Activated naive CD8-positive, alpha-beta T cell treated with anti-CD3 and anti-CD28 coated beads, Interleukin-2, amount 10 ng/mL, durations not matched to agents 7 days and 5 days (primary cell): ENCODE data around the gene CCDC13. TPM values are rescaled to one million over a fixed set of nuclear protein-coding genes. Genes with fewer than 3 reads are reported as not detected.

Experiments
- total RNA-seq, 2 experiments: library from RNA; stranded (reverse); gene quantifications; one replicate each; pipeline ENCODE4 v1.2.3, GENCODE V29; 2021

Gene CCDC13
- total RNA-seq, 2 experiments from 2014 or later = 0.85 TPM; not detected in 1

Other genes with a start within 250 kb of the CCDC13 start
- gene SEC22C, start 191.3 kb downstream of the CCDC13 start, total RNA-seq = 10 to 100 TPM; 52.5 to 53.0 TPM
- 10 to 100 TPM; 50.9 to 55.5 TPM for gene SS18L2, start 182.4 kb downstream of the CCDC13 start, total RNA-seq
- gene NKTR, start 172.6 kb downstream of the CCDC13 start, total RNA-seq = 100 to 1,000 TPM; 150 to 152 TPM
- 1 to 10 TPM; 1.1 to 1.3 TPM for gene ZBTB47, start 119.6 kb downstream of the CCDC13 start, total RNA-seq
- not detected for gene KLHL40, start 87.7 kb downstream of the CCDC13 start, total RNA-seq
- not detected for gene HHATL, start 70.5 kb downstream of the CCDC13 start, total RNA-seq
- gene HIGD1A, start 31.2 kb upstream of the CCDC13 start, total RNA-seq = 10 to 100 TPM; 40.3 to 44.5 TPM
- gene ACKR2, start 36.2 kb upstream of the CCDC13 start, total RNA-seq = 1 to 10 TPM; 3.7 to 3.9 TPM
- not detected for gene CYP8B1, start 102.6 kb upstream of the CCDC13 start, total RNA-seq
- 1 to 10 TPM; 2.2 to 2.5 TPM for gene ZNF662, start 132.9 kb upstream of the CCDC13 start, total RNA-seq
- not detected for gene GASK1A, start 206.1 kb upstream of the CCDC13 start, total RNA-seq